ENCODE measurements around the gene RASL10B.

The RASL10B gene

GRCh38 chr17:35735036-35735805, 3.8 kb downstream of the RASL10B start:
- TF ChIP-seq CTCF (IDR thresholded peaks at IDR 0.05) = no peak
- no peak overlapping the region for H3K4me2 ChIP-seq (ENCODE audit: low read length)
- no peak overlapping the region for H3K9ac ChIP-seq
- H3K27me3 ChIP-seq (ENCODE audit: control insufficient read depth, insufficient read depth, low read length) = no peaks in the 10 kb centered on the region
- H3K9me3 ChIP-seq (ENCODE audit: control insufficient read depth, low read length) = no peaks in the 10 kb centered on the region
- no peak overlapping the region for H3K27ac ChIP-seq
- H2AFZ ChIP-seq = no peak overlapping the region
- H3K4me3 ChIP-seq (ENCODE audit: low read depth, low read length) = no peak overlapping the region
- H3K4me1 ChIP-seq = peaks cover 10% of the 10 kb centered on the region
- H3K36me3 ChIP-seq (ENCODE audit: control insufficient read depth, insufficient read depth, low read length) = no peaks in the 10 kb centered on the region
- no peaks in the 10 kb centered on the region for H3K79me2 ChIP-seq

GRCh38 chr17:35736236-35736635, 4.8 kb downstream of the RASL10B start:
- TF ChIP-seq CTCF (IDR thresholded peaks at IDR 0.05) = no peak
- H3K4me2 ChIP-seq (ENCODE audit: low read length) = no peak overlapping the region
- H3K4me3 ChIP-seq (ENCODE audit: low read depth, low read length) = no peak overlapping the region
- H2AFZ ChIP-seq = no peak overlapping the region
- H3K27ac ChIP-seq = no peak overlapping the region
- H3K79me2 ChIP-seq = no peaks in the 10 kb centered on the region
- no peaks in the 10 kb centered on the region for H3K36me3 ChIP-seq (ENCODE audit: control insufficient read depth, insufficient read depth, low read length)
- no peaks in the 10 kb centered on the region for H3K27me3 ChIP-seq (ENCODE audit: control insufficient read depth, insufficient read depth, low read length)
- H3K4me1 ChIP-seq = peaks cover 5% of the 10 kb centered on the region
- no peak overlapping the region for H3K9ac ChIP-seq
- H3K9me3 ChIP-seq (ENCODE audit: control insufficient read depth, low read length) = no peaks in the 10 kb centered on the region

GRCh38 chr17:35738519-35739133, 7.2 kb downstream of the RASL10B start:
- Histone ChIP-seq H3K9me3 (ENCODE audit: control insufficient read depth, low read length) (no peaks in the 10 kb centered on the region), H3K79me2 (no peaks in the 10 kb centered on the region), H3K36me3 (ENCODE audit: control insufficient read depth, insufficient read depth, low read length) (no peaks in the 10 kb centered on the region), H2AFZ (no peak overlapping the region), H3K9ac (no peak overlapping the region), H3K27me3 (ENCODE audit: control insufficient read depth, insufficient read depth, low read length) (peaks cover 4% of the 10 kb centered on the region), H3K4me2 (ENCODE audit: low read length) (no peak overlapping the region), H3K4me3 (ENCODE audit: low read depth, low read length) (no peak overlapping the region), H3K4me1 (no peaks in the 10 kb centered on the region), H3K27ac (no peak overlapping the region)
- no peak for TF ChIP-seq CTCF (IDR thresholded peaks at IDR 0.05)

GRCh38 chr17:35740216-35740615, 8.8 kb downstream of the RASL10B start:
- no peaks in the 10 kb centered on the region for H3K36me3 ChIP-seq (ENCODE audit: control insufficient read depth, insufficient read depth, low read length)
- H3K4me2 ChIP-seq (ENCODE audit: low read length) = no peak overlapping the region
- no peak overlapping the region for H2AFZ ChIP-seq
- no peak overlapping the region for H3K27ac ChIP-seq
- H3K27me3 ChIP-seq (ENCODE audit: control insufficient read depth, insufficient read depth, low read length) = peaks cover 4% of the 10 kb centered on the region
- H3K9ac ChIP-seq = no peak overlapping the region
- no peaks in the 10 kb centered on the region for H3K4me1 ChIP-seq
- no peak for TF ChIP-seq CTCF (IDR thresholded peaks at IDR 0.05)
- no peak overlapping the region for H3K4me3 ChIP-seq (ENCODE audit: low read depth, low read length)
- H3K9me3 ChIP-seq (ENCODE audit: control insufficient read depth, low read length) = no peaks in the 10 kb centered on the region
- H3K79me2 ChIP-seq = no peaks in the 10 kb centered on the region
